Mucosa of stomach (tissue), 1 donor: ENCODE results near the gene PNPLA1.

Source experiments
- H3K27me3 ChIP-seq: one replicate; pipeline ENCODE4 v1.7.0; 2013; ENCODE audit warnings: mild to moderate bottlenecking, low read length; ENCODE audit not compliant: control insufficient read depth, insufficient read depth
- H3K36me3 ChIP-seq: one replicate; pipeline ENCODE4 v1.7.0; 2013; ENCODE audit warnings: low read length; ENCODE audit not compliant: control insufficient read depth, insufficient read depth
- H3K4me1 ChIP-seq: one replicate; pipeline ENCODE4 v1.7.0; 2013; ENCODE audit warnings: mild to moderate bottlenecking, low read length; ENCODE audit not compliant: control insufficient read depth, insufficient read depth
- H3K4me3 ChIP-seq: one replicate; pipeline ENCODE4 v1.7.0; 2013; ENCODE audit warnings: low read length
- H3K9ac ChIP-seq: one replicate; pipeline ENCODE4 v1.7.0; 2013; ENCODE audit warnings: mild to moderate bottlenecking, low read length, moderate library complexity
- H3K9me3 ChIP-seq: one replicate; pipeline ENCODE4 v1.7.0; 2013; ENCODE audit warnings: mild to moderate bottlenecking, low read length, moderate library complexity; ENCODE audit not compliant: control insufficient read depth
- donor health status: Pancreatic carcinoma.

PNPLA1 gene

GRCh38 chr6:36346486-36347273 is 76.8 kb downstream of the PNPLA1 start:
- Histone ChIP-seq H3K9me3 (no peaks in the 10 kb centered on the region), H3K27me3 (no peaks in the 10 kb centered on the region), H3K4me3 (no peak overlapping the region), H3K36me3 (no peaks in the 10 kb centered on the region), H3K4me1 (peaks cover 36% of the 10 kb centered on the region), H3K9ac (no peak overlapping the region)

GRCh38 chr6:36347621-36348020 is 77.8 kb downstream of the PNPLA1 start:
- H3K36me3 ChIP-seq: no peaks in the 10 kb centered on the region
- no peak overlapping the region for H3K9ac ChIP-seq
- H3K4me1 ChIP-seq: peaks cover 40% of the 10 kb centered on the region
- no peaks in the 10 kb centered on the region for H3K9me3 ChIP-seq
- no peaks in the 10 kb centered on the region for H3K27me3 ChIP-seq
- no peak overlapping the region for H3K4me3 ChIP-seq

- Histone ChIP-seq H3K4me1 (peaks cover 40% of the 10 kb centered on the region), H3K4me3 (no peak overlapping the region), H3K9me3 (no peaks in the 10 kb centered on the region), H3K36me3 (no peaks in the 10 kb centered on the region), H3K27me3 (no peaks in the 10 kb centered on the region), H3K9ac (no peak overlapping the region)
Observed at GRCh38 chr6:36349240-36349639, 79.4 kb downstream of the PNPLA1 start.

- no peaks in the 10 kb centered on the region for H3K27me3 ChIP-seq
- no peaks in the 10 kb centered on the region for H3K36me3 ChIP-seq
- no peak overlapping the region for H3K4me3 ChIP-seq
- H3K9ac ChIP-seq: no peak overlapping the region
- peaks cover 40% of the 10 kb centered on the region for H3K4me1 ChIP-seq
- no peaks in the 10 kb centered on the region for H3K9me3 ChIP-seq
Observed at GRCh38 chr6:36350082-36350481, 80.2 kb downstream of the PNPLA1 start.

GRCh38 chr6:36350681-36351571 is 81.1 kb downstream of the PNPLA1 start:
- Histone ChIP-seq H3K9ac (no peak overlapping the region), H3K36me3 (no peaks in the 10 kb centered on the region), H3K27me3 (no peaks in the 10 kb centered on the region), H3K9me3 (no peaks in the 10 kb centered on the region), H3K4me1 (peaks cover 40% of the 10 kb centered on the region), H3K4me3 (no peak overlapping the region)

- Histone ChIP-seq H3K27me3 (no peaks in the 10 kb centered on the region), H3K4me3 (no peak overlapping the region), H3K4me1 (peaks cover 35% of the 10 kb centered on the region)
Observed at GRCh38 chr6:36352477-36353157, 82.8 kb downstream of the PNPLA1 start.

GRCh38 chr6:36353411-36353915 is 83.6 kb downstream of the PNPLA1 start:
- peaks cover 36% of the 10 kb centered on the region for H3K4me1 ChIP-seq
- no peak overlapping the region for H3K4me3 ChIP-seq
- H3K27me3 ChIP-seq: no peaks in the 10 kb centered on the region
- no peaks in the 10 kb centered on the region for H3K9me3 ChIP-seq
- H3K9ac ChIP-seq: no peak overlapping the region
- no peaks in the 10 kb centered on the region for H3K36me3 ChIP-seq

More at GRCh38 chr6:36352477-36353157, 82.8 kb downstream of the PNPLA1 start:
- H3K36me3 ChIP-seq: no peaks in the 10 kb centered on the region
- no peak overlapping the region for H3K9ac ChIP-seq
- H3K9me3 ChIP-seq: no peaks in the 10 kb centered on the region

- Histone ChIP-seq H3K9me3 (no peaks in the 10 kb centered on the region), H3K4me1 (peaks cover 31% of the 10 kb centered on the region), H3K27me3 (no peaks in the 10 kb centered on the region), H3K36me3 (no peaks in the 10 kb centered on the region), H3K9ac (no peak overlapping the region), H3K4me3 (no peak overlapping the region)
Observed at GRCh38 chr6:36355819-36356218, 86.0 kb downstream of the PNPLA1 start.

- Histone ChIP-seq H3K36me3 (no peaks in the 10 kb centered on the region), H3K9me3 (no peaks in the 10 kb centered on the region), H3K4me3 (no peak overlapping the region), H3K27me3 (no peaks in the 10 kb centered on the region), H3K9ac (no peak overlapping the region), H3K4me1 (peaks cover 18% of the 10 kb centered on the region)
Observed at GRCh38 chr6:36357872-36358225, 88.0 kb downstream of the PNPLA1 start.
